Measurements from ENCODE around the gene TGFBR1.

- TF ChIP-seq, protein P1, sequence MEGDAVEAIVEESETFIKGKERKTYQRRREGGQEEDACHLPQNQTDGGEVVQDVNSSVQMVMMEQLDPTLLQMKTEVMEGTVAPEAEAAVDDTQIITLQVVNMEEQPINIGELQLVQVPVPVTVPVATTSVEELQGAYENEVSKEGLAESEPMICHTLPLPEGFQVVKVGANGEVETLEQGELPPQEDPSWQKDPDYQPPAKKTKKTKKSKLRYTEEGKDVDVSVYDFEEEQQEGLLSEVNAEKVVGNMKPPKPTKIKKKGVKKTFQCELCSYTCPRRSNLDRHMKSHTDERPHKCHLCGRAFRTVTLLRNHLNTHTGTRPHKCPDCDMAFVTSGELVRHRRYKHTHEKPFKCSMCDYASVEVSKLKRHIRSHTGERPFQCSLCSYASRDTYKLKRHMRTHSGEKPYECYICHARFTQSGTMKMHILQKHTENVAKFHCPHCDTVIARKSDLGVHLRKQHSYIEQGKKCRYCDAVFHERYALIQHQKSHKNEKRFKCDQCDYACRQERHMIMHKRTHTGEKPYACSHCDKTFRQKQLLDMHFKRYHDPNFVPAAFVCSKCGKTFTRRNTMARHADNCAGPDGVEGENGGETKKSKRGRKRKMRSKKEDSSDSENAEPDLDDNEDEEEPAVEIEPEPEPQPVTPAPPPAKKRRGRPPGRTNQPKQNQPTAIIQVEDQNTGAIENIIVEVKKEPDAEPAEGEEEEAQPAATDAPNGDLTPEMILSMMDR (conservative IDR thresholded peaks at IDR 0.05 in 1 of 2, IDR thresholded peaks at IDR 0.05 in 1 of 2; ENCODE audit: low read depth in 1 of 2, low read length in 2 of 2) = no peak
- TF ChIP-seq EZH2 (IDR thresholded peaks at IDR 0.05; ENCODE audit: low read length, missing control alignments) = no peak
Observed at GRCh38 chr9:99146574-99146973, 41.7 kb downstream of the TGFBR1 start.
